Measurements from ENCODE around the gene CYB561D2. TPM values are rescaled to one million over a fixed set of nuclear protein-coding genes. Genes with fewer than 3 reads are reported as not detected.

The CYB561D2 gene
- polyA plus RNA-seq, 1 donor (not counting 4 experiments of a cell fraction or from before 2014, with no cell fraction given) = 12.3 TPM

DNA sequence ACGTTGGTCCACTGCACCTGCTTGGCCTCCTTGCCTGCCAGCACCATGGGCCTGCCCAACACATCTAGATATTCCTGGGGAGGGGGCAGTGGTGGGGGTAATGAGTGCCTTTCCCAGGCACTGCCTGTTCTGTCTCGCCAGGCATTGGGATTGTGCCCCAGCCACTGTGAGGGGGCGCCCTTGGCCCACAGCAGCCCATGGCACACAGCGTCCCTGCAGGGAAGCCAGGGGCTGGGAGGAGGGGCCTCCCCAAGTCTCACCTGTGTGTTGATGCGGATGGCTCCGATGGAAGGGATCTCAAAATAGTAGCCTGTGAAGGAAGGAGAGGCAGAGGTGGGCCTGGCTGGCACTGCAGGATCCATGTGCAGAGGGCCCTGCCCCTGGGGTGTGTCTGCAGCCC lies 27.4 kb downstream of the CYB561D2 start:
- Histone ChIP-seq H3K79me2 (ENCODE audit: control insufficient read depth, insufficient read depth, low read length) (no peaks in the 10 kb centered on the region), H3K27me3 (ENCODE audit: control insufficient read depth, extremely low read depth, insufficient read depth, low read length) (no peaks in the 10 kb centered on the region), H3K9ac (ENCODE audit: control insufficient read depth, extremely low read depth, insufficient read depth, low read length) (no peak overlapping the region), H3K27ac (ENCODE audit: control insufficient read depth, insufficient read depth, low read length) (no peak overlapping the region), H4K20me1 (ENCODE audit: control insufficient read depth, extremely low read depth, insufficient read depth, low read length) (peaks cover 3% of the 10 kb centered on the region), H3K4me2 (ENCODE audit: control insufficient read depth, extremely low read depth, insufficient read depth, low read depth, low read length) (no peak overlapping the region), H3K4me3 (ENCODE audit: control insufficient read depth in 2 of 3, extremely low read depth in 1 of 3, insufficient read depth in 2 of 3, low read depth in 1 of 3, low read length in 3 of 3) (no peak overlapping the region), H3K9me3 (ENCODE audit: control insufficient read depth, low read depth, low read length) (no peaks in the 10 kb centered on the region), H2AFZ (ENCODE audit: control insufficient read depth, low read length) (no peak overlapping the region), H3K36me3 (ENCODE audit: control insufficient read depth in 2 of 2, extremely low read depth in 1 of 2, insufficient read depth in 2 of 2, low read length in 2 of 2) (no peaks in the 10 kb centered on the region), H3K4me1 (ENCODE audit: control insufficient read depth, extremely low read depth, insufficient read depth, low read length) (no peaks in the 10 kb centered on the region), H3K9me1 (ENCODE audit: control insufficient read depth, extremely low read depth, insufficient read depth, low read length) (no peaks in the 10 kb centered on the region)
- FAIRE-seq (no peak), DNase-seq (ENCODE audit: low read depth, low spot score) (no peak)
- no peak for TF ChIP-seq EZH2 (IDR thresholded peaks at IDR 0.05; ENCODE audit: low read length)
- TF ChIP-seq, protein P1, sequence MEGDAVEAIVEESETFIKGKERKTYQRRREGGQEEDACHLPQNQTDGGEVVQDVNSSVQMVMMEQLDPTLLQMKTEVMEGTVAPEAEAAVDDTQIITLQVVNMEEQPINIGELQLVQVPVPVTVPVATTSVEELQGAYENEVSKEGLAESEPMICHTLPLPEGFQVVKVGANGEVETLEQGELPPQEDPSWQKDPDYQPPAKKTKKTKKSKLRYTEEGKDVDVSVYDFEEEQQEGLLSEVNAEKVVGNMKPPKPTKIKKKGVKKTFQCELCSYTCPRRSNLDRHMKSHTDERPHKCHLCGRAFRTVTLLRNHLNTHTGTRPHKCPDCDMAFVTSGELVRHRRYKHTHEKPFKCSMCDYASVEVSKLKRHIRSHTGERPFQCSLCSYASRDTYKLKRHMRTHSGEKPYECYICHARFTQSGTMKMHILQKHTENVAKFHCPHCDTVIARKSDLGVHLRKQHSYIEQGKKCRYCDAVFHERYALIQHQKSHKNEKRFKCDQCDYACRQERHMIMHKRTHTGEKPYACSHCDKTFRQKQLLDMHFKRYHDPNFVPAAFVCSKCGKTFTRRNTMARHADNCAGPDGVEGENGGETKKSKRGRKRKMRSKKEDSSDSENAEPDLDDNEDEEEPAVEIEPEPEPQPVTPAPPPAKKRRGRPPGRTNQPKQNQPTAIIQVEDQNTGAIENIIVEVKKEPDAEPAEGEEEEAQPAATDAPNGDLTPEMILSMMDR (optimal IDR thresholded peaks at IDR 0.05 in 1 of 3, IDR thresholded peaks at IDR 0.05 in 1 of 3, conservative IDR thresholded peaks at IDR 0.05 in 1 of 3; ENCODE audit: extremely low read depth in 1 of 3, insufficient read depth in 2 of 3, low read length in 3 of 3) = peak in 1 of 3 experiments; percentile 15
- dilution Hi-C loops (cut with MboI; ENCODE audit: extremely low pct_ligation_motif_present, low sequenced_read_pairs) = no loop called here

DNA sequence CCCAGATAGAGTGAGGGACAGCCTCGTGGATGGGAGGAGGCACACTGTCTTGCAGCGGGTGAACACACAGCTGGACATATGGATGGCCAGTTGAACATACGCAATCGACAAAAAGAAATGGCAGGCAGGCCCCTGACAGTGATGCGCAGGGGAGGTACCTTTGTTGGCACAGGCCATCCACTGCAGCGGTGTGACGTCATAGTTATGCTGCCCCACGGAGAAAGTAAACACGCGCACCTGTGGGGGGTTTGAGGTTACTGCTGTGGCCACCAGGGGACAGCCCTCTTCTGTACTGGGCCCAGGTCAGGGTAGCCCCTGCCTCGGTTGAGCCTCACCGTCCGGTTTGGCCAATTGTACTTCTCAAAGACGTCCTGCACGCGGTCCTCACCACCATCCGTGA lies 28.1 kb downstream of the CYB561D2 start:
- H3K4me1 ChIP-seq (ENCODE audit: control insufficient read depth, extremely low read depth, insufficient read depth, low read length) = no peaks in the 10 kb centered on the region
- no peak for FAIRE-seq
- no peak overlapping the region for H3K4me2 ChIP-seq (ENCODE audit: control insufficient read depth, extremely low read depth, insufficient read depth, low read depth, low read length)
- H3K27me3 ChIP-seq (ENCODE audit: control insufficient read depth, extremely low read depth, insufficient read depth, low read length) = no peaks in the 10 kb centered on the region
- H3K9ac ChIP-seq (ENCODE audit: control insufficient read depth, extremely low read depth, insufficient read depth, low read length) = no peak overlapping the region
- H3K9me3 ChIP-seq (ENCODE audit: control insufficient read depth, low read depth, low read length) = no peaks in the 10 kb centered on the region
- H3K79me2 ChIP-seq (ENCODE audit: control insufficient read depth, insufficient read depth, low read length) = no peaks in the 10 kb centered on the region
- H3K27ac ChIP-seq (ENCODE audit: control insufficient read depth, insufficient read depth, low read length) = no peak overlapping the region
- no peaks in the 10 kb centered on the region for H3K9me1 ChIP-seq (ENCODE audit: control insufficient read depth, extremely low read depth, insufficient read depth, low read length)
- H3K36me3 ChIP-seq (ENCODE audit: control insufficient read depth in 2 of 2, extremely low read depth in 1 of 2, insufficient read depth in 2 of 2, low read length in 2 of 2) = no peaks in the 10 kb centered on the region
- dilution Hi-C loops (cut with MboI; ENCODE audit: extremely low pct_ligation_motif_present, low sequenced_read_pairs) = no loop called here
- H3K4me3 ChIP-seq (ENCODE audit: control insufficient read depth in 2 of 3, extremely low read depth in 1 of 3, insufficient read depth in 2 of 3, low read depth in 1 of 3, low read length in 3 of 3) = no peak overlapping the region
- DNase-seq (ENCODE audit: low read depth, low spot score) = no peak
- TF ChIP-seq EZH2 (IDR thresholded peaks at IDR 0.05; ENCODE audit: low read length) = no peak
- TF ChIP-seq, protein P1 (optimal IDR thresholded peaks at IDR 0.05 in 1 of 3, IDR thresholded peaks at IDR 0.05 in 1 of 3, conservative IDR thresholded peaks at IDR 0.05 in 1 of 3; ENCODE audit: extremely low read depth in 1 of 3, insufficient read depth in 2 of 3, low read length in 3 of 3) = no peak
- H2AFZ ChIP-seq (ENCODE audit: control insufficient read depth, low read length) = no peak overlapping the region
- H4K20me1 ChIP-seq (ENCODE audit: control insufficient read depth, extremely low read depth, insufficient read depth, low read length) = peaks cover 3% of the 10 kb centered on the region
